GM19099 (cell line): ENCODE measurements around the gene TRIM26.

Experiments used
- POLR2A ChIP-seq: IDR thresholded peaks from 3 replicates; pipeline ENCODE4 v1.6.1; 2011; ENCODE audit warnings: low read depth; ENCODE audit not compliant: insufficient read length; ENCODE audit errors: extremely low read depth

TRIM26 gene, protein sequence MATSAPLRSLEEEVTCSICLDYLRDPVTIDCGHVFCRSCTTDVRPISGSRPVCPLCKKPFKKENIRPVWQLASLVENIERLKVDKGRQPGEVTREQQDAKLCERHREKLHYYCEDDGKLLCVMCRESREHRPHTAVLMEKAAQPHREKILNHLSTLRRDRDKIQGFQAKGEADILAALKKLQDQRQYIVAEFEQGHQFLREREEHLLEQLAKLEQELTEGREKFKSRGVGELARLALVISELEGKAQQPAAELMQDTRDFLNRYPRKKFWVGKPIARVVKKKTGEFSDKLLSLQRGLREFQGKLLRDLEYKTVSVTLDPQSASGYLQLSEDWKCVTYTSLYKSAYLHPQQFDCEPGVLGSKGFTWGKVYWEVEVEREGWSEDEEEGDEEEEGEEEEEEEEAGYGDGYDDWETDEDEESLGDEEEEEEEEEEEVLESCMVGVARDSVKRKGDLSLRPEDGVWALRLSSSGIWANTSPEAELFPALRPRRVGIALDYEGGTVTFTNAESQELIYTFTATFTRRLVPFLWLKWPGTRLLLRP

DNA sequence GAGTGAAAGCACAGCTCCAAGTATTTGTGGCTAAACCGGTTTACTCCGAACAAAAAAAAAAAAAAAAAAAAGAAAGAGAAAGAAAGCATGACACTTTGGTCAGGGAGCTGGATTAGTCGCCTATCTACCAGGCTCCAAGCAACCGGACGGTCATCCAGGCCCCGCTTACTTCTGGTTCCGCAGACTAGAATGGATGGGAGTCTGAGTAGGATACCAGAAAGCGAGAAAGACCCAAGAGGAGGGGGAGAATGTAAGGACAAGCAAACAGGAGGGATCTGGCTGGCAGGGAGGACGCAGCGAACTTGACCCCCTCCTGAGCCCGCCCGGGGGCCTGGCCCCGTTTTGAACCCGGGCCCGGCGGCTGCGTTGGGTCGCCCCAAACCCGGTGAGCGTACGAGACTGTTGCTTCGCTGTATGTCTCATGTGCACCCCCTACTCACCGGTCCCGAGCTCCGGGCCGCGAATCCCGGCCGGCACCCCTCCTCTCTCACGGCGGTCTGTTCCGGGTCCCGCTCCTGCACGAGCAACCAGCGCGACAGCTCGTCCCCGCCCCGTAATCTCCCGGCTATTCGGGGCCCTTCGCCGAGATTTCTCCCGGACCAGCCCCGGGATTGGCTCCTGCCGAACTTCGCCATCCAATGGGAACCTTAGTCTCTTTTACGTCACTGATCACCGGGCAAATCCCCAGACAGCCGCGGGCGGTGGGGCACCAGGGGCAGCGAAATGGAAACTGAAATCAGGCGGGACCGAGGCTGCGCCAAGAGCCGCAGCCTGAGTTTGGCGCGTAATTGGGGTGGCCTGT, at the start of gene TRIM26:
Gene TRIM26 (minus strand): TSS at position 542 of the 802 bp plus-strand sequence. CDS start 14,303 bp downstream, outside the sequence.
- TF ChIP-seq POLR2A: peak; percentile 97

DNA sequence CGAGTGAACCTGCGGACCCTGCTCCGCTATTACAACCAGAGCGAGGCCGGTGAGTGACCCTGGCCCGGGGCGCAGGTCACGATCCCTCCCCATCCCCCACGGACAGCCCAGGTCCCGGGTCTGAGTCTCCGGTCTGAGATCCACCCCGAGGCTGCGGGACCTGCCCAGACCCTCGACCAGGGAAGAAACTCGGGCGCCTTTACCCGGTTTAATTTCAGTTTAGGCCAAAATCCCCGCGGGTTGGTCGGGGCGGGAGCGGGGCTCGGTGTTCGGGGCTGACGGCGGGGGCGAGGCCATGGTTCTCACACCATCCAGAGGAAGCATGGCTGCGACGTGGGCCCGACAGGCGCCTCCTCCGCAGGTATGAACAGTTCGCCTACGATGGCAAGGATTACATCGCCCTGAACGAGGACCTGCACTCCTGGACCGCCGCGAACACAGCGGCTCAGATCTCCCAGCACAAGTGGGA, 46.9 kb upstream of the TRIM26 start:
- TF ChIP-seq POLR2A: no peak

DNA sequence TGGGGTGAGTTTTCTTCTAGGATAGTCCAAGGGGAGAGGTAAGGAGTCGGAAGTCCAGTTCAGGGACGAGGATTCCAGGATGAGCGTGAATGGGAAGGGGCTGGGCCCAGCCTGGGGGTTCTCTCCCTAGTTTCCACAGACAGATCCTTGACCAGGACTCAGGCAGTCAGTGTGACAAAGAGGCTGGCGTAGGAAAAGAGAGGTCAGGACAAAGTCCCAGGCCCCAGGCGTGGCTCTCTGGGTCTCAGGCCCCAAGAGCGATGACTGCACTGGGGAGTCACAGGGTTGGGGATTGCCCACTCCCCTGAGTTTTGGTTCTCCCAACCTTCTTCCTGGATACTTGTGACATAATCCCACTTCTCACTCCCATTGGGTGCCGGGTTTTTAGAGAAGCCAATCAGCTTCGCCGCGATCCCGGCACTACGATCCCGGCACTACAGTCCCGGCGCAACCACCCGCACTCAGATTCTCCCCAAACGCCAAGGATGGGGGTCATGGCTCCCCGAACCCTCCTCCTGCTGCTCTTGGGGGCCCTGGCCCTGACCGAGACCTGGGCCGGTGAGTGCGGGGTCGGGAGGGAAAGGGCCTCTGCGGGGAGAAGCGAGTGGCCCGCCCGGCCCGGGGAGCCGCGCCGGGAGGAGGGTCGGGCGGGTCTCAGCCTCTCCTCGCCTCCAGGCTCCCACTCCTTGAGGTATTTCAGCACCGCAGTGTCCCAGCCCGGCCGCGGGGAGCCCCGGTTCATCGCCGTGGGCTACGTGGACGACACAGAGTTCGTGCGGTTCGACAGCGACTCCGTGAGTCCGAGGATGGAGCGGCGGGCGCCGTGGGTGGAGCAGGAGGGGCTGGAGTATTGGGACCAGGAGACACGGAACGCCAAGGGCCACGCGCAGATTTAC, 46.2 kb upstream of the TRIM26 start:
- TF ChIP-seq POLR2A: peak; percentile 73

DNA sequence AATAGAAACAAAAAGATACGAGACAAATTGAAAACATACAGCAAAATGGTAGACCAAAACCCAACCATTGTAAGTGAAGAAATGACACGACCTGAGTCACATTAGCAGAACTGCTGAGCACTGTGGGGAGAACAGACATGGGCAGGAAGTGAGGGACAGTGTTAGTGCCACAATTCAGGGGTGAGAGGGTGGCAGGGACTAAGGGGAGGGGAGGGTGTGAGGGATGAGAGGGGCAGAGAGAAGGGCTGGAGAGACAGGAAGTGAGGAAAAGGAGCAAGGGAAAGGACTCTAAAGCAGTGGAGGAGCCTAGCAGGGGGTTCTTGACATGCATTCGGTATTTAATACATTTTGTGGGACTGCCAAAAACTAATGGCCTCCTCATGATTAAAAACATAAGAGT, 45.0 kb upstream of the TRIM26 start:
- no peak for TF ChIP-seq POLR2A

DNA sequence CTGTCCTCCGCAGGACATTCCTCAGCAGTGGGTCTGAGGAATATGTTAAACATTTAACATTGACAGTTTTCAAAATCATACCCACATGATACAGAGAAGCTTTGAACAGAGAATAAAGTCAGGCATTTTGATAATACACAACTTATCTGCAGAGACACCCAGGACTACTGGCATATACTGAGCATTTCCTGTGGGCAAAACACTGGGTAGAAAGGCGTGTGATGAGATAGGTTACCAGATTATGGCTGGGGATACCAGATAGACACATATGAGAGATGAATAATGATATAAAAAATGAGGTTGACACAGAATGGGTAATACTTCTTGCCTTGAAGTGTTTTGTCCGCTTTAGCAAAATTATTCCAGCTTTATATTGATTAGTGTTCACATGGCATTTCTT, 31.4 kb upstream of the TRIM26 start:
- TF ChIP-seq POLR2A: no peak

DNA sequence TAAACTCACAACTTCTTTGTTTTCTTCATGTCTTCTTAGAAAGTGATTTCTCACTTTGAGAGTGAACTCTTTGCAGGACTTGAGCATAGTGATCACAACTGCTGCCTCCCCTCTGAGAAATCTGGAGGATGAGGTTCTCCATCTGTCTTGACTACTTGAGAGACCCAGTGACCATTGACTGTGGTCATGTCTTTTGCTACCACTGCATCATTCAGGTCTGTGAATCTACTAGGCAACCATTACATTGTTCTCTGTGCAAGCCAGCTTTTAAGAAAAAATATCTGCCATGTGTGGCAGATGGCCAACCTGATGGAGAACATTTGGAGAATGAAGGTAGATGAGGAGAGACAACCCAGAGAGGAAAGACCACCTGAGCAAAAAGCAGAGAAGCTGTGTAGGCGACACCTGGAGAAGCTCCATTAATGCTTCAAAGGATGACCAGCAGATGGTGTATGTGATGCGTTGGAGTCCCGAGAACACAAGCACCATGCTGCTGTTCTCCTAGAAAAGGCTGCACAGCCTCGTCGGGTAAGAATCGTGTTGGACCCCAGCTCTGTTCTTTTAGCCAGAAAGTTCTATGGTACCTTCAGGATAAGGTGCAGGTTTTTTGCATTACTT, 25.1 kb upstream of the TRIM26 start:
- TF ChIP-seq POLR2A: no peak

DNA sequence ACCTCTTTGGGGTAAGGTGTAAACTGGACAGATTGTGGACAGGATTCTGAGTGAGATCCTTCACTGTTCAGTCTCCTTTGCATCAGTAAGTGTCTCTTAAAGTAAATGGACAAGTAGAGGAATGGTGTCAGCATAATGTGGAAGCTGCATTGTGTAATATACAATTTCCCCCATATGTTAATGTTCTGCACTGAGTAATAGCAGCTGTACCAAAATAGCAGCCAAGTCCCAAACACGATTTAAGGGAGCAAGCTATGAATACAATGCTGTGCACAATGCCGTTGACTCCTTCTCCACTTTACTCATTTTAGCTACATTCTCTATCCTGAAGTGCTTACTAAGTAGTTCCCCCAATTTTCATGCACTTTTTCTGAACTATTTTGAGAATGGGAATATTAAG, 21.1 kb upstream of the TRIM26 start:
- TF ChIP-seq POLR2A: no peak

DNA sequence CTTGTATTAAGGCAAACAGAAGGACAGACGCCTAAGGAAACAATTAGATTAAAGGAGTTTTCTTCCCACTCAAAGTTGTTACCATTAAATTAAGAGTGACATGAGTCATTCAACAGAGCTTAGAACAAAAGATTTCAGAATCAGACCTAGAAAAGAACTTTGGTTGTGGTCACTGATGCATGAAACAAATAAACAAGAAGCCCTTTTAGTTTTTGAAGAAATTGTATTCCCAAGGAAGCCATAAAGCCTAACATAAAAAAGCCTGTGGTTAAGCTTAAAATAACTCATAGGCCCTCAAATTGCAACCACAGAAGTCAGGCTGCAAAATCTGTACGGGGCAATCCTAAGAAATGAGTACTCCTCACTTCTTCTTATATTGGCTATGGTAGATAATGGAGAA, 17.9 kb upstream of the TRIM26 start:
- no peak for TF ChIP-seq POLR2A

DNA sequence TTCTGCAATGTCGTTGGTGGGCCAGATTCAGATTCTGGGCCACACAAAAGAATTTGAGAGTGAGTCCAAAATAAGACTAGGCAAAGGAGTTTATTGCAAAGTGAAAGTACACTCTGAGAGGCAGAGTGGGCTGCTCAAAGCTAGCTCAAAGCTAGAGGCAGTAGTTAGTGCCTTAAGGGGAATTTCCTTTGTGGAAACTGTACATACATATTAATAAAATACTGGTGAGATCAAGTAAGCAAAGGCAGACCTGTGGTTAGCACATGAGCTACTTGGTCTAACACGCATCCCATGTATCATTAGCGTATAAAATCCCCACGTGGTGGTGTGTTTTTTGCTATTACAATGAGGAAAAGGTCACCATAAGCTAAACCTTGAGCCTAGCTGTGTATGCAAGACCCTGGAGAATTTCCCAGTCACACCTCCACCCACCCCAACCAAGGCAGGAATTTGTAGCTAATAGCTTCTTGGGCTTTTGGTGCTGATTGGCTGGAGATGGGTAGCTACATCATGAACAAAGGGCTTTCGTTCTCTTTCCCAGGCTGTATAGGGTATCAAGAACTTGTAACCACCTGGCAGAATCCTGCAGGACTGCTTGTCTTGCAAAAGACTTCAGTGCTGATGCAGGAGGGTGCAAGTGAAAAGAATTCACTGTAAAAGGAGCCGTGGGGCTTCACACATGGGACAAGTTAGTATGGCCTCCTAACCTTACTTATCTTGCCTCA, 14.7 kb upstream of the TRIM26 start:
- TF ChIP-seq POLR2A: no peak

DNA sequence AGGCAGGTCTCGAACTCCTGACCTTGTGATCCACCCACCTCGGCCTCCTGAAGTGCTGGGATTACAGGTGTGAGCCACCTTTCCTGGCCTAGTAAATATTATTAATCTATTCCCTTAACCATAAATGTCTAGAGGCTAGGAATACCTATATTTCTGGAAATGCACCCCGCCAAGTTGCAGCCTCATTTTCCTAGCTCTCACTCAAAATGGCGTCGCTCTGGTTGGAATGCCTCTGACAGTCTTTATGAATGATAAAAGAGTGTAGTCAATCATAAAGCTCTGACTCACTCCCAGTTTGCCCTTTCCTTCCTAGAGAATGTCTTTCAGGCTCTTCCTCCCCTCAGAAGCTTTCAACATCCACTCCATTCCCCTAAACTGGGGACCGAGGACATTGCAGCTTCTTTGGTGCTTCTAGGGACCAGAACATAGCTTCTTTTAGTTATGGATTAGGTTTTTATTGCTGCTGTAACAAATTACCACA, 14.1 kb upstream of the TRIM26 start:
- TF ChIP-seq POLR2A: no peak

DNA sequence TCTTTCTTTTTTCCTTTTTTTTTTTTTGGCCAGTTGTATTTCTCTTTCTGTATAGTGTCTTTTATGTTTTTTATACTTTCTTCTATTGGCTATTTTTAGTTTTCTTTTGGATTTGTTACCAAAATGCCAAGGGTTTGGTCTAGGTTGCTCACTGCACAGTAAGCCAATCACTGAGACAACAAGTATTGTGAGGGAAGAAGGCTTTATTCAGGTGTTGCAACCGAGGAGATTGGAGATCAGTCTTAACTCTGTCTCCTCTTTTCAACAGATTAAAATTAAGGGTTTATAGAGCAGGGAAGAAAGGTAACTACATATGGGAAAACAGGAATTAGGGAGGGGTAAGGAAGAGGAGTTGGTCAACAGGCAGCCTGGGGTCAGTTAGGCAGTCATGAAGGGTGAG, 10.1 kb upstream of the TRIM26 start:
- no peak for TF ChIP-seq POLR2A

DNA sequence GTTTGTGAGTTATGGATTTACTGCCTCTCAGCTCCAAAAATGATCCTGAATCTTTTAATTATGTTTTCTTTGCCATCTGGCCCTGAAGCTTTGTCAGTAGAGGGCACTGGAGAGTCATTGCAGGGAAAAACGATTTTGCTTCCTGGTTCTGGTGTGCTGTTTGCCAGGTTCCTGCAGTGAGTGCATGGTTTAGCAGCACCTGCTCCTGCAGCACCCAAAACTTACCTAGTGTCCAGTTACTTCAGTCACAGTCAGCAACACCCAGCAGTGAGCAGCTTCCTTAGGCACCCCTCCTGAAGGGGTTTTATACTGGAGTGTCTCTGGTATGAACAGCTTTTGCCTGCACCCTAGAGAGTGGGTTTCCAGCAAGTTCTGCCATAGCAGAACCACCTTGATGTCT, 6.0 kb upstream of the TRIM26 start:
- no peak for TF ChIP-seq POLR2A

DNA sequence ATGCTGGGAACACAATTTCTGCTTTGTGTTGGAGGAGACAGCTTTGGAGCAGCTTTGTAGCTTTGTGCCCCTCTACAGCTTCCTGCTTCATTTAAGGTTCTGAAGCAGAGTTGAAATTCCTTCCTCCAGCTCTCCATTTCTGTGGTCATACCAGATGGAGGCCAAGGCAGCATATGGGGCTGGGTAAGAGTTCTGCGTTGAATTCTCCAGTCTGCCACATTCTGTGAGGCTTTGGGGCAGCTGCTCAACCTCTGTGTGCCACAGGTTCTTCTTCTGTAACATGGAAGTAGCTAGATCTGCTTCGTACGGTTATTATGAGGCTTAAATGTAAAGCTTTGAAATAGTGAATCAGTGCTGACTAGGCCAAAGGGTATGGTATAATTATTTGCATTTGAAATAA, 2.9 kb upstream of the TRIM26 start:
- no peak for TF ChIP-seq POLR2A

DNA sequence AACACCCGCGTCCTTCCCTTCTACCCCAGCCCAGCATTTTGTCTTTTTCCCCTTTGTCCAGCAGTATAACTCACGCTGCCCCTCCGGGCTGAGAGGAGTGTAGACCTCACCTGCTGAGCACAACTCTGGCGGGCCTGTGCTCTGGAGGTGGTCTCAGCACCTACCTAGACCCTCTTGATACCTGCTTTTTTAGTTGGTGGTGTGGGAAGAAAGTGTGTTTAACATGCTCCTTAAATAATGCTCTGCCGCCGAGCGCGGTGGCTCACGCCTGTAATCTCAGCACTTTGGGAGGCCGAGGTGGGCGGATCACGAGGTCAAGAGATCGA, 1.4 kb upstream of the TRIM26 start:
- no peak for TF ChIP-seq POLR2A
